Measurements from ENCODE around the gene PPFIA3. TPM values are rescaled to one million over a fixed set of nuclear protein-coding genes. Genes with fewer than 3 reads are reported as not detected.

Gene PPFIA3

Small RNAs within 50 kb of the gene (small RNA-seq; reads per million reads assigned to genes)
- not detected for gene RN7SL708P (ENCODE audit: low read depth)
